NOMO-1 (cell line): ENCODE results near the gene ASXL2.
"Not testable (repeated sequence)": the region's sequence is repeated elsewhere in the genome, so short reads cannot be mapped to it uniquely, and the experiment has no call there.

Experiments
- DNase-seq, 2 experiments: peaks; one replicate each; lab custom pipeline; 2025; ENCODE audit not compliant: unreplicated experiment in 2 of 2; lab: John Stamatoyannopoulos, UW

The ASXL2 gene

GRCh38 chr2:25894135-25894830 is 16.0 kb upstream of the ASXL2 start:
- no peak for DNase-seq

GRCh38 chr2:25891672-25892071 is 13.4 kb upstream of the ASXL2 start:
- DNase-seq, result no peak

- peak in 1 of 2 experiments; percentile 15 for DNase-seq
Observed at GRCh38 chr2:25887624-25888242, 9.4 kb upstream of the ASXL2 start.

GRCh38 chr2:25885933-25886332 is 7.6 kb upstream of the ASXL2 start:
- no peak for DNase-seq

GRCh38 chr2:25881764-25882163 is 3.5 kb upstream of the ASXL2 start:
- no peak for DNase-seq

GRCh38 chr2:25879133-25879730 is 945 bp upstream of the ASXL2 start:
- no peak for DNase-seq

- peak; percentile 35 to 71 for DNase-seq
Observed at GRCh38 chr2:25877431-25878360, 591 bp downstream of the ASXL2 start.

GRCh38 chr2:25872134-25872533 is 6.2 kb downstream of the ASXL2 start:
- no peak for DNase-seq

- no peak for DNase-seq
Observed at GRCh38 chr2:25867396-25868003, 10.8 kb downstream of the ASXL2 start.

- no peak for DNase-seq
Observed at GRCh38 chr2:25856377-25856776, 21.9 kb downstream of the ASXL2 start.

- DNase-seq, result no peak
Observed at GRCh38 chr2:25855065-25855464, 23.2 kb downstream of the ASXL2 start.

GRCh38 chr2:25854613-25855012 is 23.7 kb downstream of the ASXL2 start:
- no peak for DNase-seq

GRCh38 chr2:25853038-25853638 is 25.1 kb downstream of the ASXL2 start:
- peak; percentile 2 to 64 for DNase-seq

GRCh38 chr2:25851740-25852503 is 26.4 kb downstream of the ASXL2 start:
- peak; percentile 72 to 86 for DNase-seq

- DNase-seq, result not testable (repeated sequence)
Observed at GRCh38 chr2:25850400-25850799, 27.9 kb downstream of the ASXL2 start.

- not testable (repeated sequence) for DNase-seq
Observed at GRCh38 chr2:25849350-25849749, 28.9 kb downstream of the ASXL2 start.

- no peak for DNase-seq
Observed at GRCh38 chr2:25845843-25846505, 32.3 kb downstream of the ASXL2 start.

- no peak for DNase-seq
Observed at GRCh38 chr2:25844089-25844488, 34.2 kb downstream of the ASXL2 start.

- DNase-seq, result no peak
Observed at GRCh38 chr2:25842155-25842554, 36.1 kb downstream of the ASXL2 start.
